HG02943 (cell line): ENCODE data around the gene REST.
"Not testable (repeated sequence)": the region's sequence is repeated elsewhere in the genome, so short reads cannot be mapped to it uniquely, and the experiment has no call there.

Experiments used
- ATAC-seq: cut with Tn5 transposase; IDR thresholded peaks from one replicate; pipeline ENCODE4 v1.9.1; 2021; ENCODE audit warnings: mild to moderate bottlenecking, low read depth, moderate library complexity; ENCODE audit not compliant: unreplicated experiment

REST gene

DNA sequence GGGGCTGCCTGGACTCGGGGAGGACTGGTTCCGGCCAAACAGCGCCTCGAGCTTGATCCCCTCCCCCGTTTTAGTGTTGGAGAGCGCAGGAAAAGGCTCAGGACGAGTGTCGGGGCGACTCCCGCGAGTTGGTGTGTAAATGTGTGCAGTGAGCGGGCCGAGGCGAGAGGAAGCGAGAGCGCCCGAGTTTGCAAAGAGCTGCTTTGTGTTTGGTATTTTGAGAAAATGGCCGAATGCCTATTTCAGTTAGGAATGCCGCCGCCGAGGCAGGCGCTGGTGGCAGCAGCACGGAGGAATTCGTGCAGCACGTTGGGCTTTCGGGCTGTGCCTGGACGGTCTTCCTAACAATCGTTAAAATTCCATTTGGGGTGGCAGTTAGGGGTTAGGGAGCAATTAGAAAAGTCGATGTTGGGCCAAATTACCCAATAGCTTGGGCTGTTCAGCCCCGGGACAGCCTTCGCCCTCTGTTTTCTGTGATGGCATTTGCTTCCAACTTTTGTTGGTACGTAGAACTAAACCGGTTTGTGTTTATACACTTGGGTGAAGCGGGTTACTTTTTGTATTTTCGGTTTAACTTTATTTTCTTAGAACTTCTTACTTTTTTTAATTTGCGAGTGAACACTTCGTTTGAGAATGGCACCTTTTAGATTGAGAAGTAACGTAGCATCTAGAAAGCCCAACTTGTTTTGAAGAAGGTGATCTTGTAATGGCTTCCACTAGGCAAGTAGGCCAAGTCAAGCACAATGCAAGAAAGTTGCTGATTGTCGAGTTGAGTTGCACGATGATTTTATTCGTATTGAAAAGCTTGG, 1.6 kb downstream of the REST start:
- peak; percentile 40 for ATAC-seq

DNA sequence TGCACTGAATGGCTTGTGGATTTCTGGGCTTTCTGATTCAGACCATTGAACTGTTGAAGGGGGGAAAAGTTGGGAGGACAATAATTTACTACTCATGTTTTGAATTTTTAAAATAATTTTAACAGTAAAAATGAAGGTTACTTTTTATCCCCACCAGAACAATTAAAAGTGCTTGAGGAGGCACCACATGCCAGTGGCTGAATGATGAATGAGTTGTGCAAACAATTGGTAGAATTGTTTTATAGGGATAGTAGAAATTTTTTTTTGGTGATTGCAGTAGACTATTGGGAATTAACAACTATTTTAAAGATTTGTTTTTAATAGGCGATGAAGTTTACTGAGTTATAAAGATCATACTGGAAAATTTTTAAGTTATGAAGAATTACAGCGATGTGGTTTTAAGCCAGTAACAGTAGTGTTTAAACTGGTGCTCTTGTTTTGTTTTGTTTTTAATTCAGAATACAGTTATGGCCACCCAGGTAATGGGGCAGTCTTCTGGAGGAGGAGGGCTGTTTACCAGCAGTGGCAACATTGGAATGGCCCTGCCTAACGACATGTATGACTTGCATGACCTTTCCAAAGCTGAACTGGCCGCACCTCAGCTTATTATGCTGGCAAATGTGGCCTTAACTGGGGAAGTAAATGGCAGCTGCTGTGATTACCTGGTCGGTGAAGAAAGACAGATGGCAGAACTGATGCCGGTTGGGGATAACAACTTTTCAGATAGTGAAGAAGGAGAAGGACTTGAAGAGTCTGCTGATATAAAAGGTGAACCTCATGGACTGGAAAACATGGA, 2.7 kb downstream of the REST start:
- ATAC-seq = no peak

DNA sequence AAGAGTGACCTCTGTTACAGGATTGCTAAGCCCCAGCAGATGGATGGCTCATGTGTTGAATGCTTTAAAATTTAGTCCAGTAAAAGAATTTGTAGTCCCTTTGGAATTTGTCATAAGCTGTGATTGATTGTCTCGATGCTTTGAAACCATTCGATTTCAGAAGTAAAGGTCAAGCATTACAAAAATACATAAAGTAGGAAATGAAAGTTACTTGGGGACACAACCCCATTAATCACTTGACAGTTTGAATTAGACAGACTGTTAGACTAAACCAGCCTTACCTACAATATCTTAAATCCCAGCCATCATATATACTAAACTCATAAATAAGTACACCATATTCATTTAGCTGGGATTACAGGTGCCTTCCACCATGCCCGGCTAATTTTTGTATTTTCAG, 6.6 kb downstream of the REST start:
- no peak for ATAC-seq

DNA sequence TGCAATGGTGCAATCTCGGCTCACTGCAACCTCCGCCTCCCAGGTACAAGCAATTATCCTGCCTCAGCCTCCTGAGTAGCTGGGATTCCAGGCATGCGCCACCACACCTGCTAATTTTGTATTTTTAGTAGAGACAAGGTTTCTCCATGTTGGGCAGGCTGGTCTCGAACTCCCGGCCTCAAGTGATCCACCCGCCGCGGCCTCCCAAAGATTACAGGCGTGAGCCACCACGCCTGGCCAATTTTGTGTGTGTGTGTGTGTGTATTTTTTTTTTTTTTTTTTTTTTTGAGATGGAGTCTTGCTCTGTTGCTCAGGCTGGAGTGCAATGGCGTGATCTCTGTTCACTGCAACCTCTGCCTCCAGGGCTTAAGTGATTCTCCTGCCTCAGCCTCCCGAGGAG, 7.3 kb downstream of the REST start:
- ATAC-seq = not testable (repeated sequence)

DNA sequence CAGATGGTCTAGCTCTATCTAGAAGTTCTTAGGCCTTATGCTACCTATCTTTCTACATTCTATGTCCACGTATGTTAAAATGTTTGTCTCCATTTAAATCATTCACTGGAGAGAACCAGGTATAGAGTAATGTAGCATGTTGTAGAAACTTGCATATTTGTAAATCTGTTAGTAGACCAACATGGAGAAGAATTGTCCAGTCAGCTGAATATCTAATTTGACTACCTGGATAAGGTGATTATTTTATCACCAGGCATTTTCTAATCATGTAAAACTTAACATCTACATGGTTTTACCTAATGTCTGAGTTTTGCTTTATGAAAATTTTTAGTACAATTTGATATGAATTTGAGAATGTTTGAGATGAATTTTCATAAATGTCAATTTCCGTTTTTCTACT, 19.5 kb downstream of the REST start:
- ATAC-seq = no peak

DNA sequence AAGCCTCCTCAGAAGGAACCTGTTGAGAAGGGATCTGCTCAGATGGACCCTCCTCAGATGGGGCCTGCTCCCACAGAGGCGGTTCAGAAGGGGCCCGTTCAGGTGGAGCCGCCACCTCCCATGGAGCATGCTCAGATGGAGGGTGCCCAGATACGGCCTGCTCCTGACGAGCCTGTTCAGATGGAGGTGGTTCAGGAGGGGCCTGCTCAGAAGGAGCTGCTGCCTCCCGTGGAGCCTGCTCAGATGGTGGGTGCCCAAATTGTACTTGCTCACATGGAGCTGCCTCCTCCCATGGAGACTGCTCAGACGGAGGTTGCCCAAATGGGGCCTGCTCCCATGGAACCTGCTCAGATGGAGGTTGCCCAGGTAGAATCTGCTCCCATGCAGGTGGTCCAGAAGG, 22.9 kb downstream of the REST start:
- ATAC-seq = no peak

DNA sequence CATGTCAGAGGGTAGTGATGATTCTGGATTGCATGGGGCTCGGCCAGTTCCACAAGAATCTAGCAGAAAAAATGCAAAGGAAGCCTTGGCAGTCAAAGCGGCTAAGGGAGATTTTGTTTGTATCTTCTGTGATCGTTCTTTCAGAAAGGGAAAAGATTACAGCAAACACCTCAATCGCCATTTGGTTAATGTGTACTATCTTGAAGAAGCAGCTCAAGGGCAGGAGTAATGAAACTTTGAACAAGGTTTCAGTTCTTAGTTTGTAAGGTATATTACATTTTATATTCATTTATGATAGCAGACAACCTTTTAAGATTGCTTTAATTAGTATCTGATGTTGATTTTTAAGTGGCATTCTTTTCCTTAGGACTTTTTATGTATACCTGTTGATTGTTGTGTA, 24.2 kb downstream of the REST start:
- ATAC-seq = peak; percentile 57

DNA sequence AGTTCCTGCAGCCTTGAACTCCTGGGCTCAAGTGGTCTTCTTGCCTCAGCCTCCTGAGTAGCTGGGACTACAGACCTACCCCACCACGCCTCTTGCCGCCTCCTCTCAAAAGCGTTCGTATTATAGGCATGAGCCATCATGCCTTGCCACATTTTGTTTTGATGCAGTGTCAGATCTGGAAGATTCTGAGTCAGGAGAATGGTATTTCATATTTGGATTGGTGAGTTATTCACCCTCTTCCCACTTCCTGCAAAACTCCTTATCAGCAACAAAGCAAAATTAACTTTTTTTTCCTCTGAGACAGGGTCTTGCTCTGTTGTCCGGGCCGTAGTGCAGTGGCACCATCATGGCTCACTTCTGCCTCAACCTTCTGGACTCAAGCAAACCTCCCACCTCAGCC, 29.6 kb downstream of the REST start:
- no peak for ATAC-seq

DNA sequence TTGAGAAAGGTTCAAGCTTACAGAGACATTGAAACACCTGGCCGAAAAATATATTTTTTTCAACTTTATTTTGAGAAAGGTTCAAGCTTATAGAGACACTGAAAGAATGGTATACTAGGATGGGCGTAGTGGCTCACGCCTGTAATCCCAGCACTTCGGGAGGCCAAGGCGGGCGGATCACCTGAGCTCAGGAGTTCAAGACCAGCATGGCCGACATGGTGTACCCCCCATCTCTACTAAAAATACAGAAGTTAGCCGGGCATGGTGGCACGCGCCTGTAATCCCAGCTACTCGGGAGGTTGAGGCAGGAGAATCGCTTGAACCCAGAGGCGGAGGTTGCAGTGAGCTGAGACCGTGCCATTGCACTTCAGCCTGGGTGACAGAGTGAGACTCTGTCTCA, 32.1 kb downstream of the REST start:
- ATAC-seq = not testable (repeated sequence)

DNA sequence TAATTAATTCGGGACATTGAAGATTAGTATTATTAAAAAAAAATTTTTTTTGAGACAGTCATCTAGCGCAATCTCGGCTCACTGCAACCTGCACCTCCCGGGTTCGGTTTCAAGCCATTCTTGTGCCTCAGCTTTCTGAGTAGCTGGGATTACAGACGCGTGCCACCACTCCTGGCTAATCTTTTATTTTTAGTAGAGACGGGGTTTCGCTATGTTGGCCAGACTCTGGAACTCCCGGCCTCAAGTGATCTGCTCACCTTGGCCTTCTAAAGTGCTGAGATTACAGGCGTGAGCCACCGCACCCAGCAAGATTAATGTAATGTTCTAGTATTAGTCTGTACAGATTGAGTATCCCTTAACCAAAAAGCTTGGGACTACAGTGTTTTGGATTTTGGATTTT, 32.7 kb downstream of the REST start:
- no peak for ATAC-seq

DNA sequence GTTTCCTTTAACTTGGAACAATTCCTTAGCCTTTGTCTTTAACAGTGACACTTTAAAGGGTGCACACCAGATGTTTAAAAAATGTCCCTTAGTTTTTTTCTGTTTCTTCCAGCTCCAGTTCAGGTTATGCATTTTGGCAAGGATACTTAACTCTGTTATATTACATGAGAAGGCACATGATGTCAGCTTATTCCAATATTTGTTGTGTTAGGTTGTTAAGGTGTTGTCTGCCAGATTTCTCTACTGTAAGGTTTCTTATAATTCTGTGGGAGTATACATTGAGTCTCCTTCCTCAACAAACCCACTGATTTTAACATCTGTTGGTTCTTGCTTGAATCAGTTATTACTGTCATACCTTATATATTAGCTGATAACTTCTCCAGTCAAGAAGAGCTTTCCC, 33.3 kb downstream of the REST start:
- ATAC-seq = no peak

DNA sequence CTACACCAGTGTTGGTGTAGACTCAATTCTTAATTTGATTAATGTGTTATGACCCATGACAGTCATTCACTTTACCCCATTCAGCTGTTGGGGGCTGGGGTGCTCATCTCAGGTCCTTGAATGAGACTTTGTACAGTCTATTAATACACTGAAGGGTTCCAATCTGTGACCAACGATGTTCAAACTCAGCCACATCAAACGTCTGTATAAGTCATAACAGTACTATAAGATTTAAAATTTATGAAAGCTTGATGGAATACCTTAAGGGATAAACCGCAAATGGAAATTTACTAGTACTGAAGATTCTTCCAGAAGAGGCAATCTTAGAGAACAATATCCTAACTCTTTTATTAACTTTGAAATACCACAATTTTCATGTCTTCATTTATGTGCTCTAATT, 33.7 kb downstream of the REST start:
- no peak for ATAC-seq

DNA sequence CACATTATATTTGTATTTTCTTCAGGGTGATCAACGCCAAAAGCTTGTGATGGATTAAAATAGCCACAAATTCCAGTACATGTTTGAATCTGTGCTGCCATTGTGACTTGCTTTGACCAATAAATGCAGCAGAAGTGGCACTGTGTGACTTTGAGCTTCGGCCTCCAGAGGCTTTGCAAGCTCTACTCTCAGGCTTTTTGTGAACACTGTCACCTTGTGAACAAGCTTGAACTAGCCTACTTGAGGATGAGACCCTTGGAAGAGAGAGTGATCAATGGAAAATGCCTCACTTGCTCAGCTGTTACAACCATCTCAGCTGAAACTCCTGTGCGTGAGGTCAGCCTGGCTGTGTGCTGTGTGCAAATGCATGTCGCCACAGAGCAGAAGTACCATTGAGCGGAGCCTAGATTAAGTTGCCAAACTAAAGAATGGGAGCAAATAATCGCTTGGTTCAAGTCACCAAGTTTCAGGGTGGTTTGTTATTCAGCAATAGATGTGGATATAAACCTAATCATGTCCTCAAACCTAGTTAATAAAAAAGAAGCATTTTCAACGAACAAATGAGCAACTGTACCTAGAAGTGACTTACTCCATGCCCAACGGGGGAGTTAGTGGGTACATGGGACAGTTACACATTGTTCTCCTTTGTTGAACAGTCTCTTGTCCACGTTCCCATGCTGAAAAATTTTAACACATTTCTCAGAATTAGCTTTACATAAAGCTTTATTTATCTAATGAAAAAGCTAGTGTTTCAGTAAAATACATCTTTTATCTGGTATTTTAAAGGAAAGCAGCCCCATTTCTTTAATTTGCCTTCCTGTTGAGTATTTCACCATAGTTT, 46.2 kb downstream of the REST start:
- ATAC-seq = no peak

DNA sequence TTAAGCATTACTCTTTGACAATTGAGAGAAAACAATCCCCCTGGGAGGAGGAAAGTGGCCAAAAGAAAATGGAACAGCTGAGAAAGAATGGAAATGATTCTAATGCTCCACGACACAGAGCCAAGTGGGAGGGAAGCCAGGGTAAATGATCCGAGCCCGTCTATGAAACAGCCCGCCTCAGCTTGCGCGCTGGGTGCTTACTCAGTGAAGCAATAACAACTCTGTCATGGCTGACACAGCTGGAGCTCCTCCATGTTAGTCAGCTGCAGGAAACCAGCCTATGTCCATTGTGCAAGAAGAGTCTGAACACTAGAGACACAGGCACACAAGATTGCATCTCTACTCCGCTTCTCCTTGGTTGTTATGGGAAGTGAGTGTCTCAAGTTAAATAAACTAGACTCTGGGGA, 50.4 kb downstream of the REST start:
- no peak for ATAC-seq

DNA sequence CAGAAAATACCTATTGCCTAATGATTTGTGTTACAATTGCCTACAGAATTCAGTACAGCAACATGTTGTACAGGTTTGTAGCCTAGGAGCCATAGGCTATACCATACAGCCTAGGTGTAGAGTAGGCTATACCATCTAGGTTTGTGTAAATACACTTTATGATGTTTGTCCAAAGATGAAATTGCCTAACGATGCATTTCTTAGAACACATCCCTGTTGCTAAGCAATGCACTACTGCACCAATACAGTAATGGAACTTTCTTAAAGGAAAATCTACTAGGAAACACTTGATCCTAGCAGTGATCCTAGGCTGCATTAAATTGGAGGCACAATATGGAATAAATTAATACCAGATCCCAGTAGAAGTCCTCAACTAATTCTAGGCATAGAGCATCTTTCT, 51.4 kb downstream of the REST start:
- ATAC-seq = no peak

DNA sequence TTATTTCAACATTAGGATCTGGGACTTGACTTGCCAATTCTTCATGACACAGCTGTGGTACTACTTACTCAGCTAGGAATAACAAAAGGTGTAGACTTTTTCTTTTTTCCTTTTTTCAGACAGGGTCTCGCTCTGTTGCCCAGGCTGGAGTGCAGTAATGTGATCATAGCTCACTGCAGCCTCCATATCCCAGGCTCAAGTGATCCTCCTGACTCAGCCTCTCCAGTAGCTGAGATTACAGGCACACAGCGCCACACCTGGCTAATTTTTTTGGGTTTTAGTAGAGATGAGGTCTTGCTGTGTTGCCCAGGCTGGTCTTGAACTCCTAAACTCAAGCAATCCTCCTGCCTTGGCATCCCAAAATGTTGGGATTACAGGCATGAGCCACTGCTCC, 53.4 kb downstream of the REST start:
- ATAC-seq = no peak

DNA sequence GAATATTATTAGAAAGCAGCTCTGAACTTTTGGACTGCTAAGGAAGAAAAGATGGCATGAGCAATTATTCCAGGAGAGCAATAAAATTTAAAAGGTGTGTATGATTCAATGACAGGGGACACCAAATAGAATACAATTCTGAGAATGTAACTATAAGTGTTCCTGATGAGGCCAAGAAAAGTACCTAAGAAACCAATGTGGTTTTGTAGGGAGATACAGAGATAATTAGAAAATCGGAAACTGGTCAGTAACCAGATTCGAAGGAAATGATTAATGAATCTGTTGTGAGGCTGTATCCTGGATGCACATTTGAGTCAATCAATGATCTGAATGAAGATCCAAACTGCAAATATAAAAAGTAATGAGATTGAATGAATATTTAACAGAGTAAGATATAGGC, 63.7 kb downstream of the REST start:
- no peak for ATAC-seq

DNA sequence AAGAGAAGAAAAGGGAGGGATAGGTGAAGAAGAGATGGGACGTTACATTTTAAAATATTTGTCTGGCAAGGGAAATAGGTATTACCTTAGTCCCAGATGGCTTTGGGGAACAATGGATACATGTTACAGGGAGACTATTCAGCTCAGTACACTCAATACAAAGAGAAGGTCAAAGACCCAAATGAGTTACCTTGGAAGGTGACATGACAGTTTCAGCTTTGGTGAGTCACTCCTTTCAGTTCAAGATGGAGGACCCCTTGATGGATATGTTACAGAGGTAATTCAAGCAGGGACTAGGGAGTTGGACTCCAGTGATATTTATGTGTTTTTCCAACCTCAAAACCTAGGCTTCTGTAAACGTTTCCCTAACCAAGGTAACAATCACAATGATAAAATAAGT, 64.7 kb downstream of the REST start:
- no peak for ATAC-seq

DNA sequence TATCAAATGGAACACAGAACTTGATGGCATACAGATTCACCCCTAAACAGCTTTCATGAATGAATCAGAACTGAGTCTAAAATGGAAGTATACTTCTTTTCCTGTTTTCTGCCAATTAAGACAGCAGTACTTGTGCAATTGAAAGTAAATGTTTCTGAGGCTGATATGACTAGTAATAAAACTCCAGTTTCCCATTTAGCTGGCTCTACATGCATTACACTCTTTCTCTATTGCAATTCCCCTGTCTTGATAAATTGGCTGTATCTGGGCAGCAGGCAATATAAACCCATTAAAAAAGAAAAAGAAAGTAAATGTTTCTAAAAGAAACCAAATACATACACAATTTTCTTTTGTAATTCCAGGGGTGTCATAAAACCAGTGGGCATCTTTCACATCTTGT, 65.1 kb downstream of the REST start:
- no peak for ATAC-seq

DNA sequence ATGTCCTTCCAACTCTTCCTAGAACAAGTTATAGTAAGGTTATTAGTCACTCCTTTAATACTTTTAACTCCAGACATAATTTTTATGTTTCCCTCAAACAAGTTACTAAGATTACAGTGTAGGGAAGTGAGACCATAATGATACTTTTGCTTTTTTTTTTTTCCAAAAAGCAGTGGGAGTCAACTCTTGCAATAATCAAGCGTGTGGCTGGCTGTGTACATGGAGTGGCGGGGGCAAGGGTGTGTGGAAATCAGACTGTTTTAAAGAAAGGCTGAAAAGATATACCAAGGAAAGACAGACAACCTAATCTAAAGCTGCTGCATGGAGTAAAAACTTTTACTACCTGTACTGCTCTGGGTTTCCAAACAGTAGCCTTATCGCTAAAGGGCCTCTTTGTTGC, 65.6 kb downstream of the REST start:
- ATAC-seq = no peak

DNA sequence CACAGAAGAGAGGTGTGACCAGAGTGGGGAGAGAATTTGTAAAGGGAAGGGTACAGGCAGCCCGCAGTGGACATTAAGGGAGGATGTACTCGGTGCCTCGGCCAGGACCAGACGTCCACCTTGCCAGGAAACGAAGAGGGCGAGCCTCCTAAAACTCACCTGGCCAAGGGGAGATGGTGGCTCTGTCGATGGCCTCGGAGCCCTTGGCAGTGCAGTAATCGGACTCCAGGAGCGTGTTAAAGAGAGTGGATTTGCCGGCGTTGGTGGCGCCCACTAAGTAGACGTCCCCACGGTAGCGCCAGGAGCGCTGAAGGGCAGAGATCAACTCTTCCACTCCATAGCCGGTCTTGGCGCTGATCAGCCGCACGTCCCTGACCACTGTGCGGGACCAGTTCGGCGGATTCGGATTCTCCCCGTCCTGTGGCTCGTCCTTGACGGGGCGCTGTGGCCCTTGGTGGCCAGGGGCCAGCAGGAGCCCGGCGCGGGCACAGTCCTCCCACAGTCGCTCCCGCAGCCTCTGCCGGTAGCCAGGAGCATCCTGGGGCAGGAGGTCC, 68.7 kb downstream of the REST start:
- ATAC-seq = no peak
